Esophagus (tissue), 2 donors: ENCODE measurements around the gene GAS6. TPM values are rescaled to one million over a fixed set of nuclear protein-coding genes. Genes with fewer than 3 reads are reported as not detected.

Experiments used
- H3K27ac ChIP-seq, 2 donors: one replicate each; pipeline ENCODE4 v1.5.1; 2013; ENCODE audit warnings: low read depth in 2 of 2, mild to moderate bottlenecking in 2 of 2, inconsistent platforms in 1 of 2, low read length in 1 of 2, moderate library complexity in 1 of 2
- H3K27me3 ChIP-seq, 2 donors: one replicate each; pipeline ENCODE4 v1.6.1; 2013; ENCODE audit warnings: low read length in 2 of 2, control low read depth in 1 of 2, mild to moderate bottlenecking in 1 of 2; ENCODE audit not compliant: insufficient read depth in 2 of 2, control insufficient read depth in 1 of 2
- H3K36me3 ChIP-seq, 2 donors: one replicate each; pipeline ENCODE4 v1.6.1; 2013; ENCODE audit warnings: low read length in 1 of 2; ENCODE audit not compliant: control insufficient read depth in 2 of 2, insufficient read depth in 2 of 2
- H3K4me1 ChIP-seq, 2 donors: one replicate each; pipeline ENCODE4 v1.6.1; 2013; ENCODE audit warnings: low read length in 1 of 2; ENCODE audit not compliant: control insufficient read depth in 2 of 2, insufficient read depth in 2 of 2
- H3K4me3 ChIP-seq, 2 donors: one replicate each; pipeline ENCODE4 v1.5.1; 2013; ENCODE audit warnings: low read length in 2 of 2, mild to moderate bottlenecking in 2 of 2, low read depth in 1 of 2, moderate library complexity in 1 of 2
- H3K9me3 ChIP-seq, 2 donors: one replicate each; pipeline ENCODE4 v1.6.1; 2013; ENCODE audit warnings: mild to moderate bottlenecking in 2 of 2, low read depth in 1 of 2, low read length in 1 of 2, moderate library complexity in 1 of 2; ENCODE audit not compliant: control insufficient read depth in 2 of 2, insufficient read depth in 1 of 2
- WGBS, 2 donors: extraction: QIAGEN DNeasy Blood & Tissue Kit; methylation state at CpG; one replicate each; pipeline ENCODE4 v1.1.7; 2013; 5-methylcytosine and 5-hydroxymethylcytosine counted together
- polyA plus RNA-seq, 2 donors: library from polyadenylated mRNA; stranded (reverse); fragments of 200-250 nt; gene quantifications; one replicate each; pipeline ENCODE4 v1.2.3, GENCODE V29; 2013
- donor health status: healthy with polysubstance abuse.
- donor health status: Bipolar disorder and iron deficiency.

GAS6 gene
- polyA plus RNA-seq, 2 donors = 47.3 to 56.5 TPM

DNA sequence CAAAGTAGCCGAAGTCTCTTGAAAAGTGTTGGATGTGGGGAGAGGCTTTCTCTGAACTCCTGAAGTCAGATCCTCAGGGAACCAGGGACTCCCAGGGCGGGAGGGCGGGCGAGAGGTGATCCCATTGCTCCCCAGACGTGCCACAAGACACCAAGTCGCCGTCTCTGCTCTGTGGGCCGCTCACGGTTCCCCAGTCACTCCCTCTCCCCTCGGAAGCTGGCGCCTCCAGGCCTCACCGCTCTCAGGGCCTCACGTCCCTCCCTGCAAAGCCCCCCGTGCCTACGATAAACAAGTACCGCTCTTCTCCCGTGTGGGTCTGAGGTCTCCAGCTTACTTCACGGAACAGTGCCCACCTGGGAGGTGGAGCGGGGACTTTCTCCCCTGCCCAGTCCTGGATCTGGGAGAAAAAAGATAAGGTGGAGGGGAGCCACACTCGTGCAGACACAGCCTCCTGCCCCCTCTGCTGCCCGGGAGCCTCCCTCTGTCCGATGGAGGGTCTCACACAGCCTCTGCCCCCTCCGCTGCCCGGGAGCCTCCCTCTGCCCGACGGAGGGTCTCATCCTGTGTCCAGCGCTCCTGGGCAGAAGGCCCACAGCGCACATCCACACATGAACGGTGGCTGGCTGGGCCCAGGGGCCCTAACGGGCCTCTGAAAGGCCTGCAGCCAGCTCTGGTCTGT is 50.7 kb downstream of the GAS6 start:
- H3K36me3 ChIP-seq = peaks cover 0 to 1% of the 10 kb centered on the region in 2 donors
- WGBS, 2 donors = 85% methylated on average over 25 to 30 of the region's 30 CpGs
- no peaks in the 10 kb centered on the region for H3K27me3 ChIP-seq
- peaks cover 0 to 4% of the 10 kb centered on the region in 2 donors for H3K9me3 ChIP-seq
- no peak overlapping the region for H3K4me3 ChIP-seq
- peaks cover 0 to 3% of the 10 kb centered on the region in 2 donors for H3K4me1 ChIP-seq
- no peak overlapping the region for H3K27ac ChIP-seq

DNA sequence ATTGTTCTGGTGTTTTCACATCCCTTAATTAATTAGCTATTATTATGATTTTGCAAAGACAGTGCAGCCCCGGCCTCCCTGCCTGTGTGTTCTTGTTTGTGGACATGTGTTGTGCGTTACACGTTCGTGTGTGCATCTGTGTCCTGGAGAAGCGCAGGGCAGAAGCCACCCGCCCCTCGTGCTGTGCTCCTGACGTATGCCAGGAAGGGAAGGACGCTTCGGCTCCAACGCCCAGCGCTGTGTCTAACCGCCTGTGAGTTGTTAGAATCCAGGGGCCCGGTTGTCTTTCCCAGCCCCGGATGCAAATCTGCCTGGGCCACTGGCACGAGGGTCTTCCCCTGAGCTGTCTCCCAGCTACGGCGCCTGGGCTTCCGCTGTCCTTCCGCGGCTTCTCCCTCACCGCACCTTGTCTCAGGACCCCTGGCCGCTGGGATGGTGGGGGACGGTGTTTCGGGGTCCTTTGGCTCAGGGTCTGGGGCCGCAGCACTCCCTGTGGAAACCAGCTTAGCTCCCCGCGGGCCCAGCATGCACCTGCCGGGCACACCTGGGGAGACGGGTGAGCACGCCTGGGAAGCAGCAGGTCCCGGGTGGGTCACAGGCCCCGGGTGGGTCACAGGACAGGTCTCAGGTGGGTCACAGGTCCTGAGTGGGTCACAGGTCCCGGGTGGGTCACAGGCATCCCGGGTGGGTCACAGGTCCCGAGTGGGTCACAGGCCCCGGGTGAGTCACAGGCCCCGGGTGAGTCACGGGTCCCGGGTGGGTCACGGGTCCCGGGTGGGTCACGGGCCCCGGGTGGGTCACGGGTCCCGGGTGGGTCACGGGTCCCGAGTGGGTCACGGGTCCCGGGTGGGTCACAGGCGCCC is 51.5 kb downstream of the GAS6 start:
- H3K4me1 ChIP-seq = peaks cover 0 to 3% of the 10 kb centered on the region in 2 donors
- H3K9me3 ChIP-seq = peaks cover 0 to 8% of the 10 kb centered on the region in 2 donors
- no peak overlapping the region for H3K27ac ChIP-seq
- WGBS, 2 donors = 81 to 85% methylated on average over 44 to 51 of the region's 51 CpGs
- H3K36me3 ChIP-seq = no peaks in the 10 kb centered on the region
- H3K4me3 ChIP-seq = no peak overlapping the region
- no peaks in the 10 kb centered on the region for H3K27me3 ChIP-seq

DNA sequence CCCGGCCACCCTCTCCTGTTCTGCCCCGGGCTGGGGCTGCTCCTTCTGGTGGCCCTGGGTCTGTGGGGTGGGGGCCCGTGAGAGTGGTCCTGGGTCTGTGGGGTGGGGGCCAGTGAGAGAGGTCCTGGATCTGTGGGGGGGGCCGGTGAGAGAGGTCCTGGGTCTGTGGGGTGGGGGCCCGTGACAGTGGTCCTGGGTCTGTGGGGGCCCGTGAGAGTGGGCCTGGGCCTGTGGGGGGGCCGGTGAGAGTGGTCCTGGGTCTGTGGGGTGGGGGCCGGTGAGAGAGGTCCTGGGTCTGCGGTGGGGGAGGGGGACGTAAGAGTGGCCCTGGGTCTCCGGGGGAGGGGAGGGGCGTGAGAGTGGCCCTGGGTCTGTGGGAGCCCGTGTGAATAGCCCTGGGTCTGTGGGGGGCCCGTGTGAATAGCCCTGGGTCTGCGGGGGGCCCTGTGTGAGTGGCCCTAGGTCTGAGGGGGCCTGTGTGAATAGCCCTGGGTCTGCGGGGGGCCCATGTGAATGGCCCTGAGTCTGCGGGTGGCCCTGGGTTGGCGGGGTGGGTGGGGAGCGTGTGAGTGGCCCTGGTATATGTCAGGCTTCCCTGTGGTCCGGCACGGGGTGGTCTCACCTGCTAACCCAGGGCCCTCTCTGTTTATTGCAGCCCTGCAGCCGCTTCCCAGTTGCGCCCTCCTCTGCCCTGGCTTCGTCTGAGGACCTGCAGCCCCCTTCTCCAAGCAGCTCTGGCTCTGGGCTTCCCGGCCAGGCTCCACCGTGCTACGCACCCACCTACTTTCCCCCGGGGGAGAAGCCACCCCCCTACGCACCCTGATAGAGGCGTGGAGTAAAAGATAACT is 52.6 kb downstream of the GAS6 start:
- Histone ChIP-seq H3K4me3 (no peak overlapping the region), H3K36me3 (no peaks in the 10 kb centered on the region), H3K4me1 (peaks cover 0 to 1% of the 10 kb centered on the region in 2 donors), H3K9me3 (peaks cover 0 to 8% of the 10 kb centered on the region in 2 donors), H3K27me3 (no peaks in the 10 kb centered on the region), H3K27ac (no peak overlapping the region)
- WGBS, 2 donors = 86 to 87% methylated on average over 22 to 30 of the region's 30 CpGs

DNA sequence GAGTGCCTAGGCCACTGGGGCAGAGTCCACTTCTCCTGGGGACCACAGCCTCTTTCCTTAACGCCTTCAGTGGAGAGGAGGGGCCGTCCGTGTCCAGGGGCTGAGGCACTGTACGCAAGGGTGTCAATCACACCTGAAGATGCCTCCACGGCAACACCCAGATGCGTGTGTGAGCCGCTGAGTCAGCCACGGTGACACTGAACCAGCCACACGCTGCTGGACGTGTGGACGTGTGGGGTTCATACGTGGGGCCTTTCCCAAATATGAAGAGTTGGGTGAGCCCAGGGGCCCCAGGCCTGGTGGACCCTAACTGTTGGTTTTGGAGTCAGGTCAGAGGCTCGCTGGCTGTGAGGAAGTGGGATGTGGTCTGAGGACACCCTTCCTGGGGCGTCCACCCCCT is 53.2 kb downstream of the GAS6 start:
- 84 to 86% methylated on average over 14 of the region's 14 CpGs for WGBS, 2 donors

DNA sequence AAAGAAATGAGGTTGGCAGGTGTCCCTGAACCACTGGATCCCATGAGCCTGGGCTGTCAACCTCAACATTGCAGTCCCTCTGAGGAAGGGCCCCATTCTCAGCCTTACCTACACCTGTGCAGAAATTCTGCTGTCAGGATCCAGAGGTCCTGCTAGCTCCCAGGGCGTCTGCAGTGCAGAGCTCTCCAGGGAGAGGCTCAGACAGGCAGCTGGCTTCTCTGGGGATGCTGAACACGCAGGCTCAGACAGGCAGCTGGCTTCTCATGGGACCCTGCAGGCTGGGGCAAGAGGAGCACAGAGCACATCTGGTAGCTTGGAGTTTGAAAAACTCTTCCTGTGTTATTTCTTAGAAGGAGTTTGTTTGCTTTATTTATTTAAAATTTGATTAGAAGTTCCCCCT is 53.9 kb downstream of the GAS6 start:
- Histone ChIP-seq H3K36me3 (no peaks in the 10 kb centered on the region), H3K27me3 (no peaks in the 10 kb centered on the region), H3K4me1 (no peaks in the 10 kb centered on the region), H3K9me3 (peaks cover 0 to 8% of the 10 kb centered on the region in 2 donors), H3K27ac (no peak overlapping the region), H3K4me3 (no peak overlapping the region)
- WGBS, 2 donors = 38 to 44% methylated on average over 2 of the region's 2 CpGs

More for the DNA sequence above, 53.2 kb downstream of the GAS6 start:
- Histone ChIP-seq H3K36me3 (no peaks in the 10 kb centered on the region), H3K4me1 (no peaks in the 10 kb centered on the region), H3K9me3 (peaks cover 0 to 8% of the 10 kb centered on the region in 2 donors), H3K27ac (no peak overlapping the region), H3K27me3 (no peaks in the 10 kb centered on the region), H3K4me3 (no peak overlapping the region)

DNA sequence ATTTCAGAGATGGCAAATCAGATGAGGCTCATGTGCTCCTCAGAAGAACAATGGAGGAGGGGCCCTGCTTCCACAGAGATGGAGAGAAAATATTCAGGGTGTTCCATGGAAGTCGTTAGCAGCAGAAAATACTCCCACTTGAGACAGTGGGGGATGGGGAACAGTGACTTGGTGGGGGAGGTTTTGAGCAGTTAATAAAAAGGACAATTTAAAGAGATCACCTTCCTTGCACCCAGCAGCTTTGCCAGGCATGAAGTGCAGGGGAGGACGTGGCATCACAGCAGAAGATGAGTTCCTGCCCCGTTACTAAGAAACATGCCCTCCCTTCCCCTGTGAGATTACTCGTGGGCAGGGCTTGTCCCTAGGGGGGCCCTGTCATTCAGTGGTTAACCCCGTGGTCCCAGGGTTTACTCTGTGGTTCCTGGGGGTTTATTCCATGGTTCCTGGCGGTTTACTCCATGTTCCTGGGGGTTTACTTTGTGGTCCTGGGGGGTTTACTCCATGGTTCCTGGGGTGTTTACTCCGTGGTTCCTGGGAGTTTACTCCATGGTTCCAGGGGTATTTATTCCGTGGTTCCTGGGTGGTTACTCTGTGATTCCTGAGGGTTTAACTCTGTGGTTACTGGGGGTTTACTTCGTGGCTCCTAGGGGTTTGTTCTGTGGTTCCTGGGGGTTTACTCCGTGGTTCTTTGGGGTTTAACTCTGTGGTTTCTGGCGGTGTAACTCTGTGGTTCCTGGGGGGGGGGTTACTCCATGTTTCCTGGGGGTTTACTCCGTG is 55.6 kb downstream of the GAS6 start:
- Histone ChIP-seq H3K9me3 (peaks cover 0 to 8% of the 10 kb centered on the region in 2 donors), H3K27ac (no peak overlapping the region), H3K4me1 (peaks cover 0 to 3% of the 10 kb centered on the region in 2 donors), H3K4me3 (no peak overlapping the region), H3K27me3 (no peaks in the 10 kb centered on the region), H3K36me3 (no peaks in the 10 kb centered on the region)
- 78% methylated on average over 12 of the region's 12 CpGs for WGBS, 2 donors

DNA sequence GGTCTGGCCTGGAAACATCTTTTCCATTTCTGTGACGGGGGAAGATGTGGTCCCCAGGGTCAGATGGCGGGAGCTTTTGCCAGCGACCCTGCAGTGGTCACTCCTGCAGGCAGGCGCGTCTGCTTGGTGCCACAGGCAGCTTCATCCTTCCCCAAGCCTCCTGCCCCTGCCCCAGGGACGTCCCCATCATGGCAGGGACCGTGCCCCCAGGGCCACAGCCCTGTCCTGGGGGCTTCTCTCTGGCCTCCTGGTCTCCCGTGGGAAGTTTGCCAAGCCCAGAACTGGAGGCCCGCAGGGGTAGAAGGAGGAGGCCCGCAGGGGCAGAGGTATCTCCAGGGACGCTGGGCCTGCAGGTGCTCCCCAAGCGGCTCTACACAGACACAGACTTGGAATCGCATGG is 57.4 kb downstream of the GAS6 start:
- Histone ChIP-seq H3K36me3 (no peaks in the 10 kb centered on the region), H3K9me3 (peaks cover 0 to 8% of the 10 kb centered on the region in 2 donors), H3K27me3 (no peaks in the 10 kb centered on the region), H3K4me1 (peaks cover 3 to 10% of the 10 kb centered on the region in 2 donors), H3K27ac (no peak overlapping the region), H3K4me3 (no peak overlapping the region)
- WGBS, 2 donors = 91 to 92% methylated on average over 13 of the region's 13 CpGs

DNA sequence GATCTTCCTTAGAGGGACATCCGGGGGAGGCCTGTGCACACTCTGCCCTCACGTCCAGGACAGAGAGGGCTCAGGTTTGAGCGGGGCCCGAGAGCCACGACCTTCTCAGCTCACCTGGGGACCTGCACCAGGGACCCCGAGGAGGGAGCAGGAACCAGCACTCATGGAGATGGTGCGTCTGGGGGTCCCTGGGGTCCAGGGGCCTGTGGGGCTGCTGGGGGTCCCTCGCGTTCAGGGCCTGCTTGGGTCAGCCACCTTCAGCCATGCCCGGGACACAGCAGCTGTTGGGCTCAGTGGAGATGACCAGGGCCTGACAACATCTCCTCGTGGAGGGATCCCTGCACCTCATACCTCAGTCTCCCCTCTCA is 57.8 kb downstream of the GAS6 start:
- 94 to 95% methylated on average over 11 of the region's 11 CpGs for WGBS, 2 donors
- Histone ChIP-seq H3K4me1 (peaks cover 3 to 11% of the 10 kb centered on the region in 2 donors), H3K27ac (no peak overlapping the region), H3K9me3 (peaks cover 0 to 8% of the 10 kb centered on the region in 2 donors), H3K27me3 (no peaks in the 10 kb centered on the region), H3K4me3 (no peak overlapping the region), H3K36me3 (no peaks in the 10 kb centered on the region)
